ENCODE measurements around the gene GABBR2.

Gene GABBR2

GRCh38 chr9:98375138-98375726 is 333.5 kb downstream of the GABBR2 start:
- Histone ChIP-seq H3K4me3 (ENCODE audit: insufficient read depth, low read depth, low read length, poor library complexity, severe bottlenecking) (no peak overlapping the region), H3K27me3 (replicated peaks; ENCODE audit: control insufficient read depth, insufficient read depth, low read length, poor library complexity, severe bottlenecking) (no peaks in the 10 kb centered on the region), H3K36me3 (ENCODE audit: control insufficient read depth, insufficient read depth, low read length) (no peaks in the 10 kb centered on the region), H3K4me1 (ENCODE audit: control insufficient read depth, insufficient read depth, low read length, poor library complexity, severe bottlenecking) (no peaks in the 10 kb centered on the region), H3K27ac (ENCODE audit: insufficient read depth, low read length, poor library complexity, severe bottlenecking) (no peak overlapping the region), H3K9me3 (ENCODE audit: control insufficient read depth, low read length) (no peaks in the 10 kb centered on the region)
- no peak for DNase-seq

DNA sequence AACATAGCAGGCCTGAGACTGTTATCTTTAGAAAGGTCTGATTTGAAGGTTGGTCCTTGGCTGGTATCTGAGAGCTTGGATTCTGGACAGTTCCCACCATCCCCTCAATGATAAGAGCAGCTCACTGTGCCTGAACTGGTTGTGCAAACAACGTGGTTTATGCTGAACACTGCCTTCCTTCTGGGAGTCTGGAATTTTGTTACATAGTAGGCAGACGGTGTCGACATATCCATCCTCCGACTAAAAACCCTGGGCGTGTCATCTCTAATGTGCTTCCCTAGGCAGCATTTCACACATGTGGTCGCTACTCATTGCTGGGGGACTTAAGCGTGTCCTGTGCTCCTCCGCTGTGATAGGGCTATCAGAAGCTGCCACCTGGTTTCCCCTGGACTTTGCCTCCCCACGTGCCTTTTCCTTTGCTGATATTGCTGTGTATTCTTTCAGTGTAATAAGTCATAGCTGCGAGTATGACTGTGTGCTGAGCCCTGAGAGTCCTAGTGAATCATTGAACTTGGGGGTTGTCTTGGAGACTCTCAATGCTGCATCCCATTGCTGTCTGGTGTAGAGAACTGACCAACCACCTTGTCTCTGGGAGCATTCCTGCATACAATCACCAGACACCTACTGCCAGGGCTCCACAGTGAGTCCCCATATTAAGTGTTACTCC is 334.2 kb downstream of the GABBR2 start:
- Histone ChIP-seq H3K4me3 (ENCODE audit: insufficient read depth, low read depth, low read length, poor library complexity, severe bottlenecking) (no peak overlapping the region), H3K27me3 (replicated peaks; ENCODE audit: control insufficient read depth, insufficient read depth, low read length, poor library complexity, severe bottlenecking) (no peaks in the 10 kb centered on the region), H3K36me3 (ENCODE audit: control insufficient read depth, insufficient read depth, low read length) (no peaks in the 10 kb centered on the region), H3K9me3 (ENCODE audit: control insufficient read depth, low read length) (no peaks in the 10 kb centered on the region), H3K27ac (ENCODE audit: insufficient read depth, low read length, poor library complexity, severe bottlenecking) (no peak overlapping the region), H3K4me1 (ENCODE audit: control insufficient read depth, insufficient read depth, low read length, poor library complexity, severe bottlenecking) (no peaks in the 10 kb centered on the region)
- DNase-seq: no peak

DNA sequence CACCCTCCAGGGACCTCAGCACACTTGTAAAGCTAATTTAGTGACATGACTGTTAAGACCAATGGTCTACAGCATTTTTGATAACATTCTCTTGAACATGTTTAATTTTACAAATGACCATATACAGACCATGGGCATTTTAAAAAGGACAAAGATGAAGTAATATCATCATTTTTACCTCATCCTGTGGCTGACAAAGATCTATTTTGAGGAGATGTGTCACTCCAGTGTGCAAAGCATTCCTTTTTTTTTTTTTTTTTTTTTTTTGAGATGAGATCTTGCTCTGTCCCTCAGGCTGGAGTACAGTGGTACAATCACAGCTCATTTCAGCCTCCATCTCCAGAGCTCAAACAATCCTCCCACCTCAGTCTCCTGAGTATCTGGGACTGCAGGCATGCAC is 335.1 kb downstream of the GABBR2 start:
- Histone ChIP-seq H3K4me1 (ENCODE audit: control insufficient read depth, insufficient read depth, low read length, poor library complexity, severe bottlenecking) (no peaks in the 10 kb centered on the region), H3K36me3 (ENCODE audit: control insufficient read depth, insufficient read depth, low read length) (no peaks in the 10 kb centered on the region), H3K9me3 (ENCODE audit: control insufficient read depth, low read length) (no peaks in the 10 kb centered on the region), H3K27me3 (replicated peaks; ENCODE audit: control insufficient read depth, insufficient read depth, low read length, poor library complexity, severe bottlenecking) (no peaks in the 10 kb centered on the region), H3K4me3 (ENCODE audit: insufficient read depth, low read depth, low read length, poor library complexity, severe bottlenecking) (no peak overlapping the region), H3K27ac (ENCODE audit: insufficient read depth, low read length, poor library complexity, severe bottlenecking) (no peak overlapping the region)
- no peak for DNase-seq

- Histone ChIP-seq H3K4me3 (ENCODE audit: insufficient read depth, low read depth, low read length, poor library complexity, severe bottlenecking) (no peak overlapping the region), H3K9me3 (ENCODE audit: control insufficient read depth, low read length) (no peaks in the 10 kb centered on the region), H3K36me3 (ENCODE audit: control insufficient read depth, insufficient read depth, low read length) (no peaks in the 10 kb centered on the region), H3K27me3 (replicated peaks; ENCODE audit: control insufficient read depth, insufficient read depth, low read length, poor library complexity, severe bottlenecking) (no peaks in the 10 kb centered on the region), H3K4me1 (ENCODE audit: control insufficient read depth, insufficient read depth, low read length, poor library complexity, severe bottlenecking) (no peaks in the 10 kb centered on the region), H3K27ac (ENCODE audit: insufficient read depth, low read length, poor library complexity, severe bottlenecking) (no peak overlapping the region)
- DNase-seq: no peak
Measured at GRCh38 chr9:98372077-98372836, 336.5 kb downstream of the GABBR2 start.

- Histone ChIP-seq H3K4me1 (ENCODE audit: control insufficient read depth, insufficient read depth, low read length, poor library complexity, severe bottlenecking) (no peaks in the 10 kb centered on the region), H3K9me3 (ENCODE audit: control insufficient read depth, low read length) (no peaks in the 10 kb centered on the region), H3K36me3 (ENCODE audit: control insufficient read depth, insufficient read depth, low read length) (no peaks in the 10 kb centered on the region), H3K4me3 (ENCODE audit: insufficient read depth, low read depth, low read length, poor library complexity, severe bottlenecking) (no peak overlapping the region), H3K27me3 (replicated peaks; ENCODE audit: control insufficient read depth, insufficient read depth, low read length, poor library complexity, severe bottlenecking) (no peaks in the 10 kb centered on the region), H3K27ac (ENCODE audit: insufficient read depth, low read length, poor library complexity, severe bottlenecking) (no peak overlapping the region)
- no peak for DNase-seq
Measured at GRCh38 chr9:98370976-98371315, 337.8 kb downstream of the GABBR2 start.

- no peaks in the 10 kb centered on the region for H3K36me3 ChIP-seq (ENCODE audit: control insufficient read depth, insufficient read depth, low read length)
- H3K4me1 ChIP-seq (ENCODE audit: control insufficient read depth, insufficient read depth, low read length, poor library complexity, severe bottlenecking): no peaks in the 10 kb centered on the region
- no peak overlapping the region for H3K4me3 ChIP-seq (ENCODE audit: insufficient read depth, low read depth, low read length, poor library complexity, severe bottlenecking)
- DNase-seq: no peak
- H3K27me3 ChIP-seq (replicated peaks; ENCODE audit: control insufficient read depth, insufficient read depth, low read length, poor library complexity, severe bottlenecking): no peaks in the 10 kb centered on the region
- no peaks in the 10 kb centered on the region for H3K9me3 ChIP-seq (ENCODE audit: control insufficient read depth, low read length)
- H3K27ac ChIP-seq (ENCODE audit: insufficient read depth, low read length, poor library complexity, severe bottlenecking): no peak overlapping the region
Measured at GRCh38 chr9:98370300-98370975, 338.3 kb downstream of the GABBR2 start.

DNA sequence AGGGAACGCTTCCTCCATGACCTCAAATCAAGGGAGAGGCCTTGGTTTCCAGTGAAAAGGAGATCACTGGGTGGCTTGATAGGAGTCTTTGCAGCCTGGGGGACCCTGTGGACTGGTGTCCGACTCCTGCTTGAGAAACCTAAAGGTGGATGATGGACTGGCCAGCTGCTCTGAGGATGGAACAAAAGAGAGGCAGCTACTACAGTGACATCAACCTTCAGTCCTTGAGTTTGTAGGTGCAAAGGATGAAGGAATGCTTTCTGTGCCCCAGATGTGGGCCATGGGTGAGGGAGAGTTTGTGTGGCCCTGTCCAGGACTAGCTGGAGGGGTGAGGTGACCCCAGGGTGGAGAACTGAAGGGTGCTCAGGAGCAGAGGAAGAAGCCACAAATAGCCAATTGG is 338.8 kb downstream of the GABBR2 start:
- Histone ChIP-seq H3K27me3 (replicated peaks; ENCODE audit: control insufficient read depth, insufficient read depth, low read length, poor library complexity, severe bottlenecking) (no peaks in the 10 kb centered on the region), H3K36me3 (ENCODE audit: control insufficient read depth, insufficient read depth, low read length) (no peaks in the 10 kb centered on the region), H3K27ac (ENCODE audit: insufficient read depth, low read length, poor library complexity, severe bottlenecking) (no peak overlapping the region), H3K4me3 (ENCODE audit: insufficient read depth, low read depth, low read length, poor library complexity, severe bottlenecking) (no peak overlapping the region), H3K9me3 (ENCODE audit: control insufficient read depth, low read length) (no peaks in the 10 kb centered on the region), H3K4me1 (ENCODE audit: control insufficient read depth, insufficient read depth, low read length, poor library complexity, severe bottlenecking) (no peaks in the 10 kb centered on the region)
- DNase-seq: no peak

DNA sequence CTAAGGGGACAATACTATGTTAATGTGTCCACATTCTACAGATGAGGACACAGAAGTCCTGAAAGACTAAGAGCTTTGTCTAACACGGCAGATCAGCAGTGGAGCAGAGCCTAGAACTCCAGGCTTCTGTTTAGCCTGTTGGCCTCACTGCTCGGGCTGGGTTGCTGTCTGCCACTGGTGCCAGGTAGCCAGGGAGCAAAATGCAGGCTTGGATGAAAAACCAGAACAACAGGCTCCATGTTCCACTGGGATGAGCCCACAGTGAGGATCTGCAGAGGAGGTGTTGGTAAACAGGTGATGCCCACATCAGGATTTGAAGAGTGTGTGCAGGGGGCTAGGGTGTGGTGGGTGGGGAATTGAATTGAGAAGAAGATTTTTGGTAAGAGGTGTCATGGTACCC is 339.3 kb downstream of the GABBR2 start:
- Histone ChIP-seq H3K4me3 (ENCODE audit: insufficient read depth, low read depth, low read length, poor library complexity, severe bottlenecking) (no peak overlapping the region), H3K9me3 (ENCODE audit: control insufficient read depth, low read length) (no peaks in the 10 kb centered on the region), H3K27me3 (replicated peaks; ENCODE audit: control insufficient read depth, insufficient read depth, low read length, poor library complexity, severe bottlenecking) (no peaks in the 10 kb centered on the region), H3K4me1 (ENCODE audit: control insufficient read depth, insufficient read depth, low read length, poor library complexity, severe bottlenecking) (no peaks in the 10 kb centered on the region), H3K27ac (ENCODE audit: insufficient read depth, low read length, poor library complexity, severe bottlenecking) (no peak overlapping the region), H3K36me3 (ENCODE audit: control insufficient read depth, insufficient read depth, low read length) (no peaks in the 10 kb centered on the region)
- DNase-seq: no peak

DNA sequence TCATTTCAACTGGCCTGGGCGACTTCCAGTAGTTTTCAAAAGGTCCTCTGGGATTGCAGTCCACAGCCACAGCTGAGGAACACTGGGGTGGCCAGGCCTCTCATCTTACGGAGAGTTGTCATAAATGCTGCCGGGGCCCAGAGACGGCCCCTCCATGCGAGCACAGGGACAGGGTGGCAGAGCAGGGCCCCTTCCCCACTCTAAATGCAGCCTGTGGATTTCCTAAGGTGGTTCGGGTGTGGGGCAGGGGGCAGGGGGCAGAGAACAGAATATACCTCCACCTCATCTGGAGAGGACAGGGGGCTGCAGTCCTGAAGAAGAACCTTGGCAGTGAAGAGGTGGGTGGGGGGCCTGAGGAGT is 339.7 kb downstream of the GABBR2 start:
- no peaks in the 10 kb centered on the region for H3K36me3 ChIP-seq (ENCODE audit: control insufficient read depth, insufficient read depth, low read length)
- no peak overlapping the region for H3K27ac ChIP-seq (ENCODE audit: insufficient read depth, low read length, poor library complexity, severe bottlenecking)
- H3K4me3 ChIP-seq (ENCODE audit: insufficient read depth, low read depth, low read length, poor library complexity, severe bottlenecking): no peak overlapping the region
- H3K27me3 ChIP-seq (replicated peaks; ENCODE audit: control insufficient read depth, insufficient read depth, low read length, poor library complexity, severe bottlenecking): no peaks in the 10 kb centered on the region
- H3K9me3 ChIP-seq (ENCODE audit: control insufficient read depth, low read length): no peaks in the 10 kb centered on the region
- no peaks in the 10 kb centered on the region for H3K4me1 ChIP-seq (ENCODE audit: control insufficient read depth, insufficient read depth, low read length, poor library complexity, severe bottlenecking)
- no peak for DNase-seq
